ENCODE measurements around the gene POPDC2. TPM values are rescaled to one million over a fixed set of nuclear protein-coding genes. Genes with fewer than 3 reads are reported as not detected.
A peak's percentile ranks its signal among the peaks of the same experiment; 100 is the strongest.

Gene POPDC2
- total RNA-seq, 1 experiment from 2014 or later, result 0.37 TPM

DNA sequence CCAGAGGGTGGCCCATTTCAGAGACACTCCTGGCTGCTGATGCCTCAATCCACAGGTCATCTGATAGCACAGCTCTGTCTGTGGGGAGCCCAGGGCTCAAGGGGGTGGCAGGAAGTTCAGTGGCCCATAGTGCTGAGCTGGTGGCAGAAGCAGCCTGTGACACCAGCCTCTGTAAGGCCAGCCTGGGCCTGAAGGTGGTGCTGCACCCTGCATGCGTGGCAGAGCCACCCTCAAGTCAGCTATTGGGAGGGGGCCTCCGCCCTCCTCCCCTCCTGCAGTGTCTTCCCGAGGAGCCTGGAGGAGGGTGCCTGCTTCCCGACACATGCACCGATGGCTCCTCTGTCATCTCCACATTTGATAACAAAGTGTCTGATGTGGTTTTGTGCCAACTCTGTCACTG lies 59.7 kb downstream of the POPDC2 start:
- Histone ChIP-seq H4K8ac (replicated peaks; ENCODE audit: insufficient read length, low read depth, low read length) (no peak overlapping the region), H2AK5ac (ENCODE audit: insufficient read length, low read length) (no peak overlapping the region), H3K18ac (ENCODE audit: insufficient read length, low read depth, low read length) (no peak overlapping the region), H4K91ac (ENCODE audit: insufficient read length, low read depth, low read length) (no peak overlapping the region), H3K27ac (ENCODE audit: insufficient read length, low read depth, low read length) (no peak overlapping the region), H3K23ac (ENCODE audit: insufficient read length, low read depth, low read length) (no peak overlapping the region), H4K5ac (ENCODE audit: insufficient read length, low read depth, low read length) (no peak overlapping the region), H3K79me2 (ENCODE audit: insufficient read depth, low read length) (no peaks in the 10 kb centered on the region), H3K4me2 (ENCODE audit: insufficient read depth, insufficient read length, low read length) (no peak overlapping the region), H4K20me1 (ENCODE audit: control insufficient read depth, insufficient read depth, insufficient read length) (no peaks in the 10 kb centered on the region), H2AFZ (ENCODE audit: low read length) (no peak overlapping the region), H2BK15ac (ENCODE audit: low read depth, low read length) (no peak overlapping the region), H3K14ac (ENCODE audit: insufficient read depth, low read length) (no peak overlapping the region), H3K79me1 (ENCODE audit: insufficient read depth, low read depth, low read length, poor library complexity, severe bottlenecking) (no peaks in the 10 kb centered on the region), H3K9me3 (ENCODE audit: control insufficient read depth, low read depth, low read length) (no peaks in the 10 kb centered on the region), H3T11ph (ENCODE audit: low read length) (no peak overlapping the region), H3K23me2 (ENCODE audit: insufficient read length, low read depth, low read length, poor library complexity, severe bottlenecking) (no peaks in the 10 kb centered on the region), H2BK5ac (ENCODE audit: insufficient read length, low read length) (no peak overlapping the region), H3K4me1 (ENCODE audit: insufficient read depth, low read length) (no peaks in the 10 kb centered on the region; the same call in 1 of the 2 replicates), H3K9ac (ENCODE audit: extremely low read depth, insufficient read length, low read length) (no peak overlapping the region), H3K27me3 (ENCODE audit: insufficient read depth, low read length) (no peaks in the 10 kb centered on the region), H2BK120ac (ENCODE audit: low read depth, low read length, poor library complexity, severe bottlenecking) (no peak overlapping the region), H2BK12ac (ENCODE audit: insufficient read length, low read depth, low read length) (no peak overlapping the region), H2BK20ac (ENCODE audit: low read depth, low read length, poor library complexity, severe bottlenecking) (no peak overlapping the region), H3K4ac (ENCODE audit: low read depth, low read length) (no peak overlapping the region), H3K56ac (ENCODE audit: insufficient read length, low read depth, low read length) (no peak overlapping the region)
- peak overlapping the region in 1 of 3 experiments; percentile 35; a peak in 1 of 7 replicates for H3K27ac Mint-ChIP-seq
- WGBS (ENCODE audit: extremely low coverage, insufficient read length, low lambda C conversion rate), result no CpG with 5 or more reads among the region's 5 CpGs
- TF ChIP-seq, protein P1, sequence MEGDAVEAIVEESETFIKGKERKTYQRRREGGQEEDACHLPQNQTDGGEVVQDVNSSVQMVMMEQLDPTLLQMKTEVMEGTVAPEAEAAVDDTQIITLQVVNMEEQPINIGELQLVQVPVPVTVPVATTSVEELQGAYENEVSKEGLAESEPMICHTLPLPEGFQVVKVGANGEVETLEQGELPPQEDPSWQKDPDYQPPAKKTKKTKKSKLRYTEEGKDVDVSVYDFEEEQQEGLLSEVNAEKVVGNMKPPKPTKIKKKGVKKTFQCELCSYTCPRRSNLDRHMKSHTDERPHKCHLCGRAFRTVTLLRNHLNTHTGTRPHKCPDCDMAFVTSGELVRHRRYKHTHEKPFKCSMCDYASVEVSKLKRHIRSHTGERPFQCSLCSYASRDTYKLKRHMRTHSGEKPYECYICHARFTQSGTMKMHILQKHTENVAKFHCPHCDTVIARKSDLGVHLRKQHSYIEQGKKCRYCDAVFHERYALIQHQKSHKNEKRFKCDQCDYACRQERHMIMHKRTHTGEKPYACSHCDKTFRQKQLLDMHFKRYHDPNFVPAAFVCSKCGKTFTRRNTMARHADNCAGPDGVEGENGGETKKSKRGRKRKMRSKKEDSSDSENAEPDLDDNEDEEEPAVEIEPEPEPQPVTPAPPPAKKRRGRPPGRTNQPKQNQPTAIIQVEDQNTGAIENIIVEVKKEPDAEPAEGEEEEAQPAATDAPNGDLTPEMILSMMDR (conservative IDR thresholded peaks at IDR 0.05), result peak; percentile 79
- peak; percentile 82 for DNase-seq
- no peaks in the 10 kb centered on the region for H3K27me3 Mint-ChIP-seq (ENCODE audit: low read depth)
- H3K9me3 Mint-ChIP-seq, result no peaks in the 10 kb centered on the region
- H3K4me3 Mint-ChIP-seq, result no peak overlapping the region
- no peaks in the 10 kb centered on the region for H3K36me3 Mint-ChIP-seq (ENCODE audit: insufficient read depth in 1 of 3, low read depth in 3 of 3)
- peaks cover 10 to 15% of the 10 kb centered on the region in 2 experiments for H3K4me1 Mint-ChIP-seq
